ENCODE measurements around the gene DHX40.
"Not testable (repeated sequence)": the region's sequence is repeated elsewhere in the genome, so short reads cannot be mapped to it uniquely, and the experiment has no call there.

Gene DHX40

GRCh38 chr17:59629174-59629573, 63.8 kb downstream of the DHX40 start:
- DNase-seq (ENCODE audit: low read depth), result no peak

GRCh38 chr17:59631276-59631675, 65.9 kb downstream of the DHX40 start:
- no peak for DNase-seq (ENCODE audit: low read depth)

GRCh38 chr17:59632398-59632797, 67.0 kb downstream of the DHX40 start:
- DNase-seq (ENCODE audit: low read depth), result no peak

DNA sequence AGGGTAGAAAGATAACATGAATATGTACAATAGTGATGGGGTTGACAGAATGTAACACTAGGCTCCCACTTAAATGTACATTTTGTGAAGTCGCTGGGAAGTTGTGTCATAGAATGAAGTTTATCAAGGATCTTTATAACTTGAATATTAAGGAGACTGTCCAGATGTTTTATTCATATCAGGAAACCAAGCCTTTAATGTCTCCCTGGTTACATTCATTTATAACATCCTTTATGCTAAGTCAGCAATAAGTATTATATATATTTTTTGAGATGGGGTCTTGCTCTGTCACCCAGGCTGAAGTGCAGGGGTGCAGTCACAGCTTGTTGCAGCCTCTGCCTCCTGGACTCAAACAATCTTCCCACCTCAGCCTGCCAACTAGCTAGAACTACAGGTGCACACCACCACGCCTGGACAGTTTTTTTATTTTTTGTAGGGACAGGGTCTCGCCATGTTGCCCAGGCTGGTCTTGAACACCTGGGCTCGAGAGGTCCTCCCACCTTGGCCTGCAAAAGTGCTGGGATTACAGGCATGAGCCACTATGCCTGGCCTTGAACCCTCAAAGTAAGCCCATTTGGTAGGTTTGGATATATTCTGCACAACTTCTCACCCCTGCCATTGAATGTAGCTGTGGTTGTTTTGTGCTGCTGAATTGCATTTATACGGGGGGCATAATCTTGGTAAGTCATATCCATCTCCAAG, 68.4 kb downstream of the DHX40 start:
- no peak for DNase-seq (ENCODE audit: low read depth)

GRCh38 chr17:59634632-59635541, 69.5 kb downstream of the DHX40 start:
- DNase-seq (ENCODE audit: low read depth), result no peak

- no peak for DNase-seq (ENCODE audit: low read depth)
Observed at GRCh38 chr17:59637611-59638310, 72.4 kb downstream of the DHX40 start.

DNA sequence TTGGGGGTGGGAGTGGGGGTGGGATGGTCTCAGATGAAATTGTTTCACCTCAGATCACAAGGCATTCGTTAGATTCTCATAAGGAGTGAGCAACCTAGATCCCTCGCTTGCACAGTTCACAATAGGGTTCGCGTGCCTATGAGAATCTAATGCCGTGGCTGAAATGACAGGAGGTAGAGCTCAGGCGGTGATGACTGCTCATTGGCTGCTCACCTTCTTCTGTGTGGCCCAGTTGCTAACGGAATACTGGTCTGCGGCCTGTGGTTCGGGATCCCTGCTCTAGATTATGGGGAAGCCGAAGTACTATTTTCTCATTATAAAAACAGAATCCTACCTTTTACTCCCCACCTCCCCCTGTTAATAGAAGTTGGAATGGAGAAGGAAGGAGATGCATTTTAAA, 73.1 kb downstream of the DHX40 start:
- no peak for DNase-seq (ENCODE audit: low read depth)

DNA sequence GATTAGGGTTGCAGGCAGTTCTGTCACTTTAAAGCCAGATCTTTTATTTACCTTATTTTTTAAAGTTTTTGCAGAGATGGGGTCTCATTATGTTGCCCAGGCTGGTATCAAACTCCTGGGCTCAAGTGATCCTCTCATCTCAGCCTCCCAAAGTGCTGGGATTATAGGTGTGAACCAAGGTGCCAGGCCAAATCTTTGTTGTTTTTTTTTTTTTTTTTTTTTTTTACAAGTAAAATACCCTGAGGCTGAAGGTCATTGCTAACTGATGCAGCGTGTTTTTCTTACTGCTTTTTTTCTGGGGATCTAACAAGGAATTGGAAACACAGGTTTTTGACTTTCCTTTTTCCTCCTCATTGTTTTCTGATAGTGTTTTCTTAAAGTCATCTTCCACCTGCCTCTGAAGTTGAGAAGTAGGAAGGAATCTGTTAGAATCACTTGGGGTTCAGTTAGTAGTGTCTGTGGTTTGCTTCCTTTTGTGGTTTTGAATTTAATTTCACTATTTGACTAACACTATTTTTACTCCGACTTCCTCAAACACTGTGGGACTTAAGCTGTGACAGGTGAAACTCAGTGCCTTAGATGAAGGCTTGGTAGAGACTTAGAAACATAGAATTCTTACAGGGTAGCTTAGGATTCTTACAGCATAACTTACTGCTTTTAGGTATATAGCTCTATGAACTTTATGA, 76.5 kb downstream of the DHX40 start:
- DNase-seq (ENCODE audit: low read depth), result no peak

GRCh38 chr17:59642565-59642964, 77.2 kb downstream of the DHX40 start:
- no peak for DNase-seq (ENCODE audit: low read depth)

- DNase-seq (ENCODE audit: low read depth), result no peak
Observed at GRCh38 chr17:59643159-59644140, 78.0 kb downstream of the DHX40 start.

GRCh38 chr17:59647288-59647687, 81.9 kb downstream of the DHX40 start:
- no peak for DNase-seq (ENCODE audit: low read depth)

DNA sequence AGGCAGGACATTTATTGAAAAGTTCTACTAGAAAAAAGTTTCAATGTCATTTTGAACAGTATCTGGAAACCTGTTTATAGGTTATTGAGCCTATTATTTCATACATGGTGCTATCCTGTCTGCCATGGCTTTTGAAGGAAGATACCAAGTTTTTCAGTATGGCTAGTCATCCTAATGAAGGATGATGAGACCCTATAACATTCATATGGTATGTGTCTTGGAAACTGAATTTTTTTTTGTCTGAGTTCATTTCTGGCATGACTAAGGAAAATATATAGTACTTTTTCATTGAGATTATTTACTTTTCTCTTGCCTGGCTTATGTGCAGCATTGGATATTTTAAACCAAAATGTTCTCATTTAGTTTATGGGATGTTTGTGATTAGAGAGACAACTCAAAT, 84.5 kb downstream of the DHX40 start:
- no peak for DNase-seq (ENCODE audit: low read depth)

DNA sequence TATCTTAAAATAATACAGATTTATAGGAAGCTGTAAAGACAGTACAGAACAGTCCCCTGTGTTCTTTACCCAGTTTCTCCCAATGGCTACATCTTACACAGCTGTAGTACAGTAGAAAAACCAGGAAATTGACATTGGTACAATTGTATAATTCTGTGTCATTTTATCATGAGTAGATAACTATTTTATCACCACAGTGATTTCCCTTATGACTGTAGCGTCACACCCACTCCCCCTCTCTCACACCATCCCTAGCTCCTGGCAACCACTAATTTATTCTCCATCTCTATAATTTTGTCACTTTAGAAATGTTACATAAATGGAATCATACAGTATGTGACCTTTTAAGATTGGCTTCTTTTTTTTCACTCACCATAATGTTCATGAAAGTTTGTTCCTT, 85.2 kb downstream of the DHX40 start:
- DNase-seq (ENCODE audit: low read depth), result no peak

GRCh38 chr17:59651346-59651745, 85.9 kb downstream of the DHX40 start:
- no peak for DNase-seq (ENCODE audit: low read depth)

DNA sequence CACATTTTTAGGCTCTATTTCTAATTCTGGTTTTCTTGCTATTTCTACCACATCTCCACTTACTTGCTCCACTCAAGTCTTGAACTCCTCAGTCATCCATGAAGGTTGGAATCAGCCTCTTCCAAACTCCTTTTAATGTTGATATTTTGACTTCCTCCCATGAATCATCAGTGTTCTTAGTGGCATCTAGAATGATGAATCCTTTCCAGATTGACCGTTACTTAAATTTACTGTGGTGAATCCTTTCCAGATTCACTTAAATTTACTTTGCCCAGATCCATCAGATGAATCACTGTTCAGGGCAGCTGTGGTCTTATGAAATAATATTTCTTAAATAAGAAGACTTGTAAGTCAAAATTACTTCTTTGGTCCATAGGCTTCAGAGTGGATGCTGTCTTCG, 86.7 kb downstream of the DHX40 start:
- no peak for DNase-seq (ENCODE audit: low read depth)

DNA sequence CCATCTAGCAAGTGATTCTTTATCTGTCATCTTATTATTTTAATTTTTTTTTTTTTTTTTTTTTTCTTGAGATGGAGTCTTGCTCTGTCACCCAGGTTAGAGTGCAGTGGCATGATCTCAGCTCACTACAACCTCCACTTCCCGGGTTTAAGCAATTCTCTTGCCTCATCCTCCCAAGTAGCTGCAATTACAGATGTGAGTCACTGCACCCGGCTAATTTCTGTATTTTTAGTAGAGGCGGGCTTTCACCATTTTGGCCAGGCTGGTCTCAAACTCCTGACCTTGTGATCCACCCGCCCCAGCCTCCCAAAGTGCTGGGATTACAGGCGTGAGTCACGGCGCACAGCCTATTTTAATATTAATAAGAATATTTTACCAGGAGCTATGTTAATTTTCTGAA, 91.2 kb downstream of the DHX40 start:
- DNase-seq (ENCODE audit: low read depth), result not testable (repeated sequence)
